G401.6 (cell line): ENCODE measurements around the gene SERPINA5.
"Not testable (repeated sequence)": the region's sequence is repeated elsewhere in the genome, so short reads cannot be mapped to it uniquely, and the experiment has no call there.

ENCODE experiments used
- FAIRE-seq: peaks from 2 replicates; lab custom pipeline; 2012; peaks lifted over from hg19 to GRCh38; lab: Jason Lieb, UNC

Gene SERPINA5

DNA sequence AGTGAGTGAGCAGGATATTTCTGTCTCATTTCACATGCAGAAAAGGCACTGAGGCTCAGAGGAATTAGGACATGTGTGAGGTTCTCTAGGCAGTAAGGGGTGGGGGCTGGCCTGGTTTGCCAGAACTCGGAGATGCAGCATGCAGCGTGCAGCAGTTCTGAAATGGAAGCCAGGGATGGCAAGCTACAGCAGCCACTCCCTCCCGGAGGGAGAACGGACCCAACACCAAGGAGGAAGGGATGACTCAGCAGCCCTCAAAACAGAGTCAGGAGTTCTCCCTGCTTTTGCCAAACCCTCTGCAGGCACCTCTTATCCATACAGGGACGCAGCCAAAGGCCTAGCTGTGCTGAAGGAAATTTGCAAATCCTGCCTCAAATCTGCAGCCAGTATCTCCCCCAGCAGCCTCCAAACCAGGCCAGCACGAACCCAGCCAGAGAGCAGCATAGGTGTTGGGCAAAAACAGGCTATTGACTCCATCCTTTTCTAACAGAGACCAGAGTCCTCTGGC, 20.7 kb downstream of the SERPINA5 start:
- no peak for FAIRE-seq

- no peak for FAIRE-seq
Observed at GRCh38 chr14:94602722-94603121, 21.5 kb downstream of the SERPINA5 start.

DNA sequence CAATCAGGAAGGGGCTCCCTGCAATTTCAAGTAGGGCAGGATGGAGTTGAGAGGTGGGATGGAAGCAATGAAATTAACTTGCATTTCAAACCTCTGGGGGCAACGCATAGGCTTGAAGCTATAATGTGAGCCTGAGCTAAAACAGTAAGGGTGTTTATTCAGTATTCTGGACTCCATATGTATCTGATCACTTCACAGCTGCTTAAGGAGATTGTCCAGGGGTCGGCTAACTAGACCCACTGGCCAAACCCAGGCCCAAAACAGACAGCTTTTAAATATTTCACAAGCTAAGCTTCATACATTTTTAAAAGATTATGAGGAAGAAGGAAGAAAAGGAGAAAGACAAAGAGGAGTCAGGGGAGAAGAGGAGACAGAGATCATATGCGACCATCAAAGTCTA, 24.1 kb downstream of the SERPINA5 start:
- FAIRE-seq: no peak

DNA sequence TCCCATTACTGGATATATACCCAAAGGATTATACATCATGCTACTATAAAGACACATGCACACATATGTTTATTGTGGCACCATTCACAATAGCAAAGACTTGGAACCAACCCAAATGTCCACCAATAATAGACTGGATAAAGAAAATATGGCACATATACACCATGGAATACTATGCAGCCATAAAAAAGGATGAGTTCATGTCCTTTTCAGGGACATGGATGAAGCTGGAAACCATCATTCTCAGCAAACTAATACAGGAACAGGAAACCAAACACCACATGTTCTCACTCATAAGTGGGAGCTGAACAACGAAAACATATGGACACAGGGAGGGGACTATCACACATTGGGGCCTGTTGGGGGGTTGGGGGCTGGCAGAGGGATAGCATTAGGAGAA, 27.7 kb downstream of the SERPINA5 start:
- FAIRE-seq: not testable (repeated sequence)

- FAIRE-seq: no peak
Observed at GRCh38 chr14:94611179-94611578, 30.0 kb downstream of the SERPINA5 start.

DNA sequence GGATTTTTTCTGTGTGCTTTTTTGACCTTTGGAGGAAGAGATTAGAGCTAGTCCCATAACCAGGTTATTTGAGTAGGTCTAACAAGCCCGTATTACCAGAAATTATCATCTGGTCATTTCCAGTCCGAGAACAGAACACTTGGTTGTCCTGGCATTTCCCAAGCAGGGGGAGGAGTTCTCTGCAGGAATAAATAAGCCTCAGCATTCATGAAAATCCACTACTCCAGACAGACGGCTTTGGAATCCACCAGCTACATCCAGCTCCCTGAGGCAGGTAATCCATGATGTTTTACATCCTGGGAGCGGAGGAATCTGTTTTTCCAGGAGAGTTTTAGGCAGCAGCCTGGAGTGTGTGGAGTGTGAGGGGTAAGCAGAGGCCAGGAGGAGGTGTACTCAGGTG, 30.9 kb downstream of the SERPINA5 start, which contains the start of gene SERPINA3:
Gene SERPINA3 (plus strand): TSS at position 218 of the 400 bp plus-strand sequence. CDS start 2,051 bp downstream, outside the sequence.
- FAIRE-seq: no peak

GRCh38 chr14:94612580-94613554, 31.6 kb downstream of the SERPINA5 start:
- no peak for FAIRE-seq

DNA sequence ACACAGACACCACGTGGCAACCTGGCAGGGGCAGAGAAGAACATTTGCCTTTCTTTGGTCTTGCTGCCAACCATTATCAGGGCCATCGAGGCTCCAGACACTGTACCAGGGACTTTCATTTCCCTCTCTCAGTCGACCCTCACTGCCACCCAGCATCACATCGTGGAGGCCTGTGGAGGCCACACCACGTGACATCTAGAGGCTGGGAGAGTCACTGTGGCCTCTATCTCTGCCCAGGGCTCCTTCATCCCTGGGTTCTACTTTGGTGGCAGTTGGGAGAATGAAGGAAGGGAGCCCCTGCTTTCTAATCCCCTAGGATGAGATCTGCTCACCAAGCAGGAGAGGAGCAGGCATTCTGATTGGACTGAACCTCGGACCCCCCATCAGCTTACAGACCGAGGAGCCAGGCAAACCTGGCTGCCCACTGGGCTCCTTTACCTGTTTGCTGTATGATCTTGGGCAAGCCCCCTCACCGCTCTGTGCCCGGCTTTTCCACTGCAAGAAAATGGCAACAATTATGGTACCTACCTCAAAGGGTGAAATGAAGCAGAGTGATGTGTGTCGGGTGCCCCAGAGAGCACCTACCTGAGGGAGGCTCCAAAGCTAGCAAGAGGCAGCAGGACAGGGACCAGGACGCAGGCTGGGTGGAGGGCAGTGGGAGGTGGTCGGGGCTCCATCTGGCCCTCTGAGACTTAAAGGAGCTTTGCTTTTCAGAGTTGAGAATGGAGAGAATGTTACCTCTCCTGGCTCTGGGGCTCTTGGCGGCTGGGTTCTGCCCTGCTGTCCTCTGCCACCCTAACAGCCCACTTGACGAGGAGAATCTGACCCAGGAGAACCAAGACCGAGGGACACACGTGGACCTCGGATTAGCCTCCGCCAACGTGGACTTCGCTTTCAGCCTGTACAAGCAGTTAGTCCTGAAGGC, 32.8 kb downstream of the SERPINA5 start:
- no peak for FAIRE-seq

DNA sequence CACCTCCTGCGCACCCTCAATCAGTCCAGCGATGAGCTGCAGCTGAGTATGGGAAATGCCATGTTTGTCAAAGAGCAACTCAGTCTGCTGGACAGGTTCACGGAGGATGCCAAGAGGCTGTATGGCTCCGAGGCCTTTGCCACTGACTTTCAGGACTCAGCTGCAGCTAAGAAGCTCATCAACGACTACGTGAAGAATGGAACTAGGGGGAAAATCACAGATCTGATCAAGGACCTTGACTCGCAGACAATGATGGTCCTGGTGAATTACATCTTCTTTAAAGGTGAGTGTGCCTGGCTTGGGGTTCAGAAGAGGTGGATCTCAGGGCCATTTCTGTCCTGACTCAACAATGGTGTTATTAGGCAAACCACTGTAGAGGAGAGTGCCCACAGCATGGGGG, 33.6 kb downstream of the SERPINA5 start:
- no peak for FAIRE-seq

DNA sequence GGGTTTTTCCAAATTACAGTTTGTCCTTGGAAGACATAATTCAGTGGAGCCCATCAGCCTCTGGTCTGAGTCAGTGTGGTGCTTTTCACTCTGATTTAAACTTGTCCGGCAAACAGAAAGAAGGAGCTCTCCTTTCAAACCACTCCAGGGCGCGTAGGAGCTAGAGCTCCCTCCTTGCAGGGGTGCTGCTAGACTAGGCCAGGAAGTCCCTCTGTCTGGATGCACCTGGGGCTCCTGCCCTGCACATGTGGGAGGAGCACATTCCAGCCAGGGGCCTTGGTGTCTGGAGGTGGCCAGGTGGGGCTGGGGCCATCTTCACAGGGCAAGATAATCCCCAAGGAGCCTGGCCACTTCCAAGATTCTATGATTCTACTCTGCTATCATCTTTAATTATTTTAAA, 34.0 kb downstream of the SERPINA5 start:
- no peak for FAIRE-seq

DNA sequence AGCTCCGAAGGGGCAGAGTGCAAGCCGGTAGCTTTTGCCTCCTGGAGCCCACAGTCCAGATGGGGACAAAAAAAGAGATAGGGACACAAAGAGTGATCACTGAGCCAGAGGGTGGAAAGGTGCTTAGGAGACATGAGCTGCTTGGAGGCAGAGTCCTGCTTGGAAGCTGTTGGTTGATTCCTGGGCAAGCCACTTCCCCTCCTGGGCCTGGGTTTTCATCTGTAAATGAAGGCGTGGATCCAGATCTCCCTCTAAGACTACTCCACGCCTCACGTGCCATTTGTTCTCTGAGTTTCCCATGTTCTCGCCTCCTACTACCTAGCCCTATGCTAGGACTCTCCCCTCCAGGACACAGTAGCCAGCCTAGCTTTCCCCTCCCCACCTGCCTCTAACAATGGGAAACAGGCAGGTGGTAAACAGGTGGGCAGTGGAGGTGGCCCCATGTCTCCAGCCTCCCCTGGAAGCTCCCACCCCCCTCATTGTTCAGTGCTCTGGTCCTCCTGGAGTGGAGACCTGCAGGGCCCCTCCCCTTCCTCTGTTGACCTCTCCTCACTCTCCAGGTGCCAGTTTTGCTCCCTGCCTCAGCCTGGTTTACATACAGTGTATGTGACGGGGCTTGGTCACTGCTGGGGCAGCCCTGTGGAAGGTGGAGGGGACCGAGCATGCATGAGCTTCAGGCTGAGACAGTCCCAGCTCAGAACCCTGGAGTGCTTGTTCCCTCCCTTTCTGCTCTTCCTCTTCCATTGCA, 34.8 kb downstream of the SERPINA5 start:
- FAIRE-seq: no peak

GRCh38 chr14:94617366-94617941, 36.2 kb downstream of the SERPINA5 start:
- no peak for FAIRE-seq

DNA sequence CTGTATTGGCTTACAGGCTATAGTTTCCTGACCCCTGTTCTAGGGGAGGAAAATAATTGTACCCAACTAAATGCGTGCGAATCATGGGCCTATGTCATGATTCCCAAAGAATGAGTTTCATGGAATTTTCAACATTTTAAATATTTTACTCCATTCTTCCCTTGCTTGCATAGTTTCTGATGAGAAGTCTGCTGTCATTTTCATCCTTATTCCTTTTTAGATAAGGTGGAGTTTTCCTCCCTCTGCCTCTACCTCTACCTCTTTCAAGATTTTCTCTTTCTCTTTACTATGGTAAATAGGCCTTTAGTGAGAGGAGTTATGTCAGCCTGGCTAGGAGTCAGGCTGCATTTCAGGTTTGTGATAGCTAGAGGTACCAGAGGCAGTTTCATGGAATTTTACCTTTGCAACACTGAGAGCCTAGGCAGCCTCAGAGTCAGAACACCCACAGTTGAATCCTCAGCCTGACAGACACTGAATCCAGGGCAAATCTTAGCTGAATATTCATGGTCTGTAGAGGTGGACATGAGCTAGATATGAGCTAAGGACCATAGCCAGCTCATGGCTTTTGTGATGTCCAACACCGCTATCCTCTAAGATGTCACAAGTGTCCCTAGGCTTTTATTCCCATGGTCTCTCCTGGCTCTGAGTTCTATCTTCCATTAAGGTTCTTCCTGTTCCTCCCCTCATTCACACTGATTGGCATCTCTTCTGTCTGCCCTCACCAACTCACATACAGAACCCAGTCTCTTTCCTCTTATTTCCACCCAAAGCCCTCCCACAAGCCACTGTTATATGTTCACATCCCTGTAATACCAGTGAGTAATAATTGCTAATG, 37.0 kb downstream of the SERPINA5 start:
- no peak for FAIRE-seq

- no peak for FAIRE-seq
Observed at GRCh38 chr14:94619297-94619696, 38.1 kb downstream of the SERPINA5 start.

DNA sequence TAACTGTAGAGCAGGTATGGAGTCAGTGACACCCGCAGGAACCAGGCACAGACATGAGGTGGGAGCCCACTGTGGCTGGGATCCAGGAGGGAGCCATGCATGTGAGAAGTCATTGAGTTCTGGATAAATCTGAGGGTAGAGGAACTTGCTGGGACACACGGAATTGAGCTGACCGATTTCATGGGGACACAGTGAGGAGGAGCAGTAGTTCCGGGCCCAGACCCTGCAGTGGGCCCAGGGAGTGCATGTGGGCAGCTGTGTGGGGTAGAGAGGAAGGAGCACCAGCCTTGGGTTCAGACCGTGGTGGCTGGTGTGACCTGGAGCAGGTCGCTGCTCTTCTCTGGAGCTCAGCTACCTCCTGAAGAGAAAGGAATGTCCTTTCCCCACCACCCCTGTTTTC, 39.4 kb downstream of the SERPINA5 start:
- FAIRE-seq: no peak

DNA sequence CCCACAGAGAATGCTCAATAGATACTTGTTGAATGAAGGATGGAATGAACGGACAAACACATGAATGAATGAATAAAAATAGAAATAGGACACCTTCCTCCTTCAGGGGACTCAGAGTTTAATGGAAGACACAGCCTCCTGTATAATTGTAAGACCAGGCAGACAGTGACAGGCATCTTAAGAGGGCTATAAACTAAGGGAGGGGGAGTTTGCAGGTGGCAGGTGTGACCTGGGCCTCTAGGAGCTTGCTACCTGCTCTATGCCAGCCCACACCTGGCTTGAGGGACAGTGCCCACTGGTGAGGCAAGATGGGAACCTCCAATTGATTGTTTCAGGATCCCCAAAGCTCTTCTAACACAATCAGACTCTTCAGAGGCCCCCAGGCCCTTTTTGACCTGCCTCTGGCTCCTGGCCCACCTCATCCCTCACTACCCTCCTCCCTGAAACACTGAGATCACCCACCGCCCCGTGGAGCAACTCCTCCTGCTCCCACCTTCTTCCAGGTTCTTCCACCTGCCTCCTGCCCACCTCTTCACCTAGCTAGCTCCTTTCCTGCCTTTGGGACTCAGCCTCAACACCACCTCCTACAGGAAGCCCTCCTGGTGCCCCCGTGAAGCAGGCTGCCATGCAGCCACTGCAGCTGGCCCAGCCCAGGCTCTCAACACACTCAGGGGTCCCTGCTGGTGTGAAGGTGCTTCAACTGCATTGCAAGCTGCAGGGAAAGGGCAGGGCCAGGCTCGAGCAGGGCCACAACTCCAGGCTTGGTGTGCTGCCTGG, 40.3 kb downstream of the SERPINA5 start:
- no peak for FAIRE-seq

DNA sequence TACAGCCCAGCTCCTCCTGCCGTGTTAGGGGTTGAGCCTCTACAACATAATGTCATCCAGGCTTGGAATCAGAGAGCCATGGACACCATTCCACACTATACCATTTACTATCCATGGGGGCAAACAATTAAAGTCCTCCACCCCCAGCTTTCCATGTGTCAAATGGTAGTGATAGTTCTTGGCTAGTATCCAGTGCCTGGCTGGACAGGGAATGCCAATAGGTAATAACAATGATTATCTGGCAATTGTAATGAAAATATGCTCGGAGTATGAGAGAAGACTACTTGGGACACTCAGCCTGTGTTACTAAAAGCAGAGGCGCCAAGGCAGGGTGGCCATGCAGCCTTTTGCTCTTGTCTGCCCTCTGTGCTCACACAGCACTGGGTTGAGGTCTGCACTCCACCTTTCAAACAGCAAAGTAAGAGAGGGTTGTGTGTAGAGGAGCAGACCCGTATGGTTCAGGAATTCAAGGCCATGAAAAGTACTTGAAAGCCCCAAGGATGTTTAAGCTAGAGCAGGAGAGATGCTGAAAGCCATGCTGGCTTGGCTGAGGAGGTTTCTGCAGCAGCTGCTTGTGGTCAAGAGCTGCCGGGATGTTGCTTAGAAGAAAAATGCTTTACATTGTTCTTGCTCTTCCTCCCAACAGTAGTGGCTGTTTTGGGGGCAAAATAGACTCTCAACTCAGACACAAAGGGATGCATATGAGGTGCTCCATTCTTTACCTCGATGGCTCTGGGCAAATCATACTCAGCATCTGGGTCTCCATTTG, 41.6 kb downstream of the SERPINA5 start:
- FAIRE-seq: no peak

DNA sequence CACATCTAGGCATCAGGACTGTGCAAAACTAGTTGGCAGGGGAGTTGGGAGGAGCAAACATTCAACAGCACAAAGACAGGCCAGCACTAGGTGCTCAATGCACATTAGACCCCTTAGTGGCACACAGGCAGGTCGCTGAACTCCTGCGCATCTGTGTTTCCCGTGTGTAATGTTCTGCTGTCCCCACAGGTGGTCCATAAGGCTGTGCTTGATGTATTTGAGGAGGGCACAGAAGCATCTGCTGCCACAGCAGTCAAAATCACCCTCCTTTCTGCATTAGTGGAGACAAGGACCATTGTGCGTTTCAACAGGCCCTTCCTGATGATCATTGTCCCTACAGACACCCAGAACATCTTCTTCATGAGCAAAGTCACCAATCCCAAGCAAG, 42.2 kb downstream of the SERPINA5 start:
- no peak for FAIRE-seq
